Measurements from ENCODE around the gene KCNMB2. TPM values are rescaled to one million over a fixed set of nuclear protein-coding genes. Genes with fewer than 3 reads are reported as not detected.

KCNMB2 gene
- total and polyA plus RNA-seq, 4 experiments from 2014 or later: not detected

DNA sequence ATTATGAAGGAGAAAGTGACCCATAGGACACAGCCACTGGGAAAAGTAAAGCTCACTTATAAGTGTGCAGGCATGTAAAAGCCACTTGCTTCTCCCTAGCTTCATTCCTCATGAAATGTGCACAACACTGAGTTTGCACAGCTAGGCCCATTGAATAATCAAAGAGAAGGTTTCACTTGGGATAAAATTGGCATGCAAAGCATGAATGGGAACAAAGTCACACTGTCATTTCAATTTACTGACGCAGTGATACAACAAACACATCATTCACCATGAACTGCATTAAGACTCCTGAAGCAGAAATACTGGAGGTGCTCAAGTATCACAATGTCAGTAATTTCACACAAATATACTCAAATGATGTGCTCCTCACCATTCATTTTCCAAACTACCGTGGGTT is 61.1 kb downstream of the KCNMB2 start:
- Mint-ChIP-seq H3K27ac (no peak overlapping the region), H3K4me1 (no peaks in the 10 kb centered on the region), H3K27me3 (peaks cover 5 to 13% of the 10 kb centered on the region in 2 donors), H3K4me3 (no peak overlapping the region), H3K9me3 (peaks cover 0 to 7% (median 0%) of the 10 kb centered on the region in 8 donors), H3K36me3 (no peaks in the 10 kb centered on the region)
- H3K36me3 ChIP-seq (ENCODE audit: insufficient read depth, low read length): no peaks in the 10 kb centered on the region
- intact Hi-C loops (cut with micrococcal nuclease): no loop called here
- ChIA-PET CTCF (ENCODE audit: partially characterized antibody) (no interaction called here), POLR2A (ENCODE audit: partially characterized antibody) (no interaction called here)
- no peak for DNase-seq
- H3K4me1 ChIP-seq (ENCODE audit: insufficient read depth, low read length): no peaks in the 10 kb centered on the region
- no peak overlapping the region for H3K4me3 ChIP-seq (ENCODE audit: low read length in 2 of 2)
- H3K27ac ChIP-seq (ENCODE audit: low read depth, low read length): no peak overlapping the region
- no peaks in the 10 kb centered on the region for H3K9me3 ChIP-seq (ENCODE audit: control insufficient read depth in 1 of 2, low read length in 2 of 2)
- no peaks in the 10 kb centered on the region for H3K27me3 ChIP-seq (ENCODE audit: insufficient read depth, low read length)

- peaks cover 0 to 5% (median 0%) of the 10 kb centered on the region in 8 donors for H3K9me3 Mint-ChIP-seq
These were observed 66.6 kb downstream of the KCNMB2 start for GRCh38 chr3:178602856-178603255.

GRCh38 chr3:178603735-178604134 is 67.5 kb downstream of the KCNMB2 start:
- ChIA-PET CTCF (ENCODE audit: partially characterized antibody) (no interaction called here), POLR2A (ENCODE audit: partially characterized antibody) (no interaction called here)
- intact Hi-C loops (cut with micrococcal nuclease): no loop called here

More at GRCh38 chr3:178602856-178603255, 66.6 kb downstream of the KCNMB2 start:
- Histone ChIP-seq H3K27me3 (ENCODE audit: insufficient read depth, low read length) (no peaks in the 10 kb centered on the region), H3K9me3 (ENCODE audit: control insufficient read depth in 1 of 2, low read length in 2 of 2) (no peaks in the 10 kb centered on the region), H3K36me3 (ENCODE audit: insufficient read depth, low read length) (no peaks in the 10 kb centered on the region), H3K4me1 (ENCODE audit: insufficient read depth, low read length) (no peaks in the 10 kb centered on the region), H3K4me3 (ENCODE audit: low read length in 2 of 2) (no peak overlapping the region), H3K27ac (ENCODE audit: low read depth, low read length) (no peak overlapping the region)
- H3K27me3 Mint-ChIP-seq: peaks cover 7 to 17% of the 10 kb centered on the region in 2 donors
- DNase-seq: no peak
- H3K36me3 Mint-ChIP-seq: no peaks in the 10 kb centered on the region
- CTCF ChIA-PET (ENCODE audit: partially characterized antibody): no interaction called here
- no peak overlapping the region for H3K27ac Mint-ChIP-seq
- no peaks in the 10 kb centered on the region for H3K4me1 Mint-ChIP-seq
- intact Hi-C loops (cut with micrococcal nuclease): no loop called here
- POLR2A ChIA-PET (ENCODE audit: partially characterized antibody): no interaction called here
- H3K4me3 Mint-ChIP-seq: no peak overlapping the region

DNA sequence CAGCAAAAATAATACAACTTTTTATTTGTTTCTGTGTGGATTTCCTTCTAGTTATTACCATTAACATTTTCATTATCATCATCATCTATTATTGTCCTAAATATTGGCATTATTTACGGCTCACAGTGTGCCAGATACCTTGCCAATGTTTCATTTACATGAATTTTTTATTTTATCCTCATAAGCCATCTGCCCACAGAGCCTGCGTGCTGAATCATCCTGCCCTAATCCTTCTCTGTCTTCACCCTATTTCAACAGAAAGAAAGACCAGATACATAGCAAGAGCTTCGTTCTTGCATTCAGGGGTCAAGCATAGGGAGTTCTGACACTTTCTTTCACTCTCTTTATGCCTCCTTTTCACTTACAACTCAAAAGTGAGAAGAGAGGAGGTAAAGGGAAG is 82.0 kb downstream of the KCNMB2 start:
- H3K9me3 ChIP-seq (ENCODE audit: control insufficient read depth in 1 of 2, low read length in 2 of 2): no peaks in the 10 kb centered on the region
- ChIA-PET CTCF (ENCODE audit: partially characterized antibody) (no interaction called here), POLR2A (ENCODE audit: partially characterized antibody) (no interaction called here)
- H3K36me3 Mint-ChIP-seq: no peaks in the 10 kb centered on the region
- H3K9me3 Mint-ChIP-seq: peaks cover 0 to 4% (median 0%) of the 10 kb centered on the region in 8 donors
- no peak overlapping the region for H3K27ac Mint-ChIP-seq
- H3K4me1 Mint-ChIP-seq: peaks cover 0 to 2% (median under 1%) of the 10 kb centered on the region in 4 donors
- no peak overlapping the region for H3K27ac ChIP-seq (ENCODE audit: low read depth, low read length)
- peak overlapping the region in 1 of 8 donors; percentile 6 for H3K4me3 Mint-ChIP-seq
- no peak overlapping the region for H3K4me3 ChIP-seq (ENCODE audit: low read length in 2 of 2)
- intact Hi-C loops (cut with micrococcal nuclease): no loop called here
- H3K27me3 Mint-ChIP-seq: no peaks in the 10 kb centered on the region
- H3K27me3 ChIP-seq (ENCODE audit: insufficient read depth, low read length): no peaks in the 10 kb centered on the region
- H3K4me1 ChIP-seq (ENCODE audit: insufficient read depth, low read length): no peaks in the 10 kb centered on the region
- H3K36me3 ChIP-seq (ENCODE audit: insufficient read depth, low read length): no peaks in the 10 kb centered on the region
- no peak for DNase-seq

More at GRCh38 chr3:178603735-178604134, 67.5 kb downstream of the KCNMB2 start:
- Histone ChIP-seq H3K36me3 (ENCODE audit: insufficient read depth, low read length) (no peaks in the 10 kb centered on the region), H3K27me3 (ENCODE audit: insufficient read depth, low read length) (no peaks in the 10 kb centered on the region), H3K9me3 (ENCODE audit: control insufficient read depth in 1 of 2, low read length in 2 of 2) (no peaks in the 10 kb centered on the region), H3K27ac (ENCODE audit: low read depth, low read length) (no peak overlapping the region), H3K4me1 (ENCODE audit: insufficient read depth, low read length) (no peaks in the 10 kb centered on the region), H3K4me3 (ENCODE audit: low read length in 2 of 2) (no peak overlapping the region)
- Mint-ChIP-seq H3K27me3 (peaks cover 5 to 14% of the 10 kb centered on the region in 2 donors), H3K4me1 (no peaks in the 10 kb centered on the region), H3K9me3 (peaks cover 0 to 4% (median 0%) of the 10 kb centered on the region in 8 donors), H3K4me3 (no peak overlapping the region), H3K36me3 (no peaks in the 10 kb centered on the region), H3K27ac (no peak overlapping the region)
- no peak for DNase-seq

GRCh38 chr3:178618896-178619295 is 82.7 kb downstream of the KCNMB2 start:
- Histone ChIP-seq H3K27me3 (ENCODE audit: insufficient read depth, low read length) (no peaks in the 10 kb centered on the region), H3K36me3 (ENCODE audit: insufficient read depth, low read length) (no peaks in the 10 kb centered on the region), H3K4me1 (ENCODE audit: insufficient read depth, low read length) (no peaks in the 10 kb centered on the region), H3K27ac (ENCODE audit: low read depth, low read length) (no peak overlapping the region), H3K4me3 (ENCODE audit: low read length in 2 of 2) (no peak overlapping the region), H3K9me3 (ENCODE audit: control insufficient read depth in 1 of 2, low read length in 2 of 2) (no peaks in the 10 kb centered on the region)
- H3K27ac Mint-ChIP-seq: no peak overlapping the region
- CTCF ChIA-PET (ENCODE audit: partially characterized antibody): no interaction called here
- no peaks in the 10 kb centered on the region for H3K36me3 Mint-ChIP-seq
- H3K4me1 Mint-ChIP-seq: peaks cover 0 to 2% (median under 1%) of the 10 kb centered on the region in 4 donors
- POLR2A ChIA-PET (ENCODE audit: partially characterized antibody): no interaction called here
- no peaks in the 10 kb centered on the region for H3K9me3 Mint-ChIP-seq
- intact Hi-C loops (cut with micrococcal nuclease): no loop called here
- no peaks in the 10 kb centered on the region for H3K27me3 Mint-ChIP-seq
- no peak for DNase-seq
- H3K4me3 Mint-ChIP-seq: no peak overlapping the region

DNA sequence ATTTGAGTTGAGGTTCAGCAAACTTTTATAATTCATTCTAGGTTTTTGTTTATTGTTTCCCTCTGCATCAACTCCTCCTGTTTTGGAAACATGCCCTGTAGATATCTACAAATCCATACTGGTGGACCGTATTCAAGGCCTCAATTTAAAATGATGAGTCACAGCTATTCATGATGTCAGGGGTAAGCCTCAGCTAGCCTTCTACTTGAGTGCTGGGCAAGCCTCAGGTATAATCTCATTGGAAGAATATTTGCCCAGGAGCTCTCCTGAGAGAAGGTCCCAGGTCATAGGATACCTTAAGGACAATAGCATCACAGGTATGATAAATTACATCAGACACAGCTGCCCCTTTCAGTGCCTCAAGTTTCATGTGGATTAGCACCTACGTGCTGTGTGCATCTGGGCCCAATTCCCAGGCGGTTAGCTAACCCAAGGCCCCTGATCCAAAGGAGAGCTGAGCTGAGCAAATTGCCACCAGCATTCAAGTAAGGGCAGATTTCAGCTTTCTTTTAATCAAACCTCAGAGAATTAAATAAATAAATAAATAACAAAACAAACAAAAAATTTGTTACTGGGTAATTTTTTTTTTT is 87.5 kb downstream of the KCNMB2 start:
- no peak for DNase-seq
- H3K4me3 Mint-ChIP-seq: no peak overlapping the region
- no peak overlapping the region for H3K4me3 ChIP-seq (ENCODE audit: low read length in 2 of 2)
- no peaks in the 10 kb centered on the region for H3K27me3 ChIP-seq (ENCODE audit: insufficient read depth, low read length)
- H3K9me3 ChIP-seq (ENCODE audit: control insufficient read depth in 1 of 2, low read length in 2 of 2): no peaks in the 10 kb centered on the region
- no peaks in the 10 kb centered on the region for H3K36me3 Mint-ChIP-seq
- H3K36me3 ChIP-seq (ENCODE audit: insufficient read depth, low read length): no peaks in the 10 kb centered on the region
- H3K4me1 Mint-ChIP-seq: no peaks in the 10 kb centered on the region
- H3K27ac ChIP-seq (ENCODE audit: low read depth, low read length): no peak overlapping the region
- ChIA-PET POLR2A (ENCODE audit: partially characterized antibody) (no interaction called here), CTCF (ENCODE audit: partially characterized antibody) (no interaction called here)
- H3K27me3 Mint-ChIP-seq: no peaks in the 10 kb centered on the region
- intact Hi-C loops (cut with micrococcal nuclease): no loop called here
- H3K9me3 Mint-ChIP-seq: no peaks in the 10 kb centered on the region
- no peak overlapping the region for H3K27ac Mint-ChIP-seq
- H3K4me1 ChIP-seq (ENCODE audit: insufficient read depth, low read length): no peaks in the 10 kb centered on the region

- Mint-ChIP-seq H3K4me3 (no peak overlapping the region), H3K36me3 (no peaks in the 10 kb centered on the region), H3K27me3 (no peaks in the 10 kb centered on the region), H3K9me3 (no peaks in the 10 kb centered on the region), H3K4me1 (no peaks in the 10 kb centered on the region), H3K27ac (no peak overlapping the region)
- intact Hi-C loops (cut with micrococcal nuclease): no loop called here
- no peaks in the 10 kb centered on the region for H3K9me3 ChIP-seq (ENCODE audit: control insufficient read depth in 1 of 2, low read length in 2 of 2)
- no peak overlapping the region for H3K27ac ChIP-seq (ENCODE audit: low read depth, low read length)
- no peaks in the 10 kb centered on the region for H3K4me1 ChIP-seq (ENCODE audit: insufficient read depth, low read length)
- no peak overlapping the region for H3K4me3 ChIP-seq (ENCODE audit: low read length in 2 of 2)
- H3K36me3 ChIP-seq (ENCODE audit: insufficient read depth, low read length): no peaks in the 10 kb centered on the region
- ChIA-PET POLR2A (ENCODE audit: partially characterized antibody) (no interaction called here), CTCF (ENCODE audit: partially characterized antibody) (no interaction called here)
- DNase-seq: no peak
- no peaks in the 10 kb centered on the region for H3K27me3 ChIP-seq (ENCODE audit: insufficient read depth, low read length)
These were observed 88.0 kb downstream of the KCNMB2 start for GRCh38 chr3:178624276-178624675.
